Stimulated activated CD8-positive, alpha-beta memory T cell treated with anti-CD3 and anti-CD28 coated beads, Interleukin-2, amount 100 ng/mL, for 1 hour (primary cell): ENCODE data around the gene CCL24.
"Not testable (repeated sequence)": the region's sequence is repeated elsewhere in the genome, so short reads cannot be mapped to it uniquely, and the experiment has no call there.

ENCODE experiments used
- DNase-seq, 2 donors: peaks; one replicate each; pipeline ENCODE4 v3.0.0-alpha.2; 2020; ENCODE audit warnings: low read depth in 2 of 2

The CCL24 gene

GRCh38 chr7:75813781-75814236 is at the start of gene CCL24:
Gene CCL24, minus strand, starts transcription at chr7:75813806. Its CDS starts 91 bp downstream, at chr7:75813715.
- no peak for DNase-seq

GRCh38 chr7:75861636-75862035 is 48.0 kb upstream of the CCL24 start:
- no peak for DNase-seq

GRCh38 chr7:75858410-75858809 is 44.8 kb upstream of the CCL24 start:
- DNase-seq = no peak

GRCh38 chr7:75856536-75856935 is 42.9 kb upstream of the CCL24 start:
- DNase-seq = no peak

GRCh38 chr7:75854813-75855345 is 41.3 kb upstream of the CCL24 start:
- DNase-seq = not testable (repeated sequence)

- no peak for DNase-seq
These were observed 40.6 kb upstream of the CCL24 start for GRCh38 chr7:75854233-75854632.

GRCh38 chr7:75850235-75850634 is 36.6 kb upstream of the CCL24 start:
- no peak for DNase-seq

GRCh38 chr7:75849573-75849972 is 36.0 kb upstream of the CCL24 start:
- DNase-seq = no peak

GRCh38 chr7:75847707-75848106 is 34.1 kb upstream of the CCL24 start:
- DNase-seq = no peak

GRCh38 chr7:75845132-75845531 is 31.5 kb upstream of the CCL24 start:
- DNase-seq = not testable (repeated sequence)

- no peak for DNase-seq
These were observed 30.6 kb upstream of the CCL24 start for GRCh38 chr7:75844158-75844557.

- no peak for DNase-seq
These were observed 30.1 kb upstream of the CCL24 start for GRCh38 chr7:75843613-75844116.

GRCh38 chr7:75842836-75843446 is 29.3 kb upstream of the CCL24 start:
- no peak for DNase-seq

GRCh38 chr7:75840029-75840428 is 26.4 kb upstream of the CCL24 start:
- DNase-seq = no peak

GRCh38 chr7:75838281-75838930 is 24.8 kb upstream of the CCL24 start:
- not testable (repeated sequence) for DNase-seq

- no peak for DNase-seq
These were observed 23.2 kb upstream of the CCL24 start for GRCh38 chr7:75836798-75837197.

GRCh38 chr7:75835688-75836285 is 22.2 kb upstream of the CCL24 start:
- DNase-seq = no peak

GRCh38 chr7:75833662-75834061 is 20.1 kb upstream of the CCL24 start:
- DNase-seq = not testable (repeated sequence)

- DNase-seq = no peak
These were observed 17.4 kb upstream of the CCL24 start for GRCh38 chr7:75830978-75831377.

- DNase-seq = not testable (repeated sequence)
These were observed 16.1 kb upstream of the CCL24 start for GRCh38 chr7:75829656-75830055.

GRCh38 chr7:75823198-75823910 is 9.7 kb upstream of the CCL24 start:
- no peak for DNase-seq

GRCh38 chr7:75820688-75821087 is 7.1 kb upstream of the CCL24 start:
- DNase-seq = no peak
